ENCODE data around the gene NARF.
"Not testable (repeated sequence)": the region's sequence is repeated elsewhere in the genome, so short reads cannot be mapped to it uniquely, and the experiment has no call there.

The NARF gene

DNA sequence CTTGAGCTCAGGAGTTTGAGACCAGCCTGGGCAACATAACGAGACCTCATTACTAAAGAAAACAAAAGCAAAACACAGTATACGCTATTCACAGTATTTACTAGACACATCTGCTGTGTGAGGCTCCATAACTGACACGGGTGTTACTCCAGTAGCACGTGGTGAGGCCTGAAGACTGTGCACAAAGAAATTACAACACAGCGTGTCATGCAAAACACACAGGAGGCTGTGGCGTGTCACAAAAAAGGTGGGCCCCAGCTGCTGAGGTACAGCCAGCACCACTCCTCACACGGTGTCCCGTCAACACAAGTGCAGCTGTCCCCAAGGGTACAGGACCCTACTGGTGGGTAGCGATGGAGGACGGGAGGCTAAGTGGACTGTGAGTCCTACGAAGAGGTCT is 10.7 kb upstream of the NARF start:
- no peak for DNase-seq

DNA sequence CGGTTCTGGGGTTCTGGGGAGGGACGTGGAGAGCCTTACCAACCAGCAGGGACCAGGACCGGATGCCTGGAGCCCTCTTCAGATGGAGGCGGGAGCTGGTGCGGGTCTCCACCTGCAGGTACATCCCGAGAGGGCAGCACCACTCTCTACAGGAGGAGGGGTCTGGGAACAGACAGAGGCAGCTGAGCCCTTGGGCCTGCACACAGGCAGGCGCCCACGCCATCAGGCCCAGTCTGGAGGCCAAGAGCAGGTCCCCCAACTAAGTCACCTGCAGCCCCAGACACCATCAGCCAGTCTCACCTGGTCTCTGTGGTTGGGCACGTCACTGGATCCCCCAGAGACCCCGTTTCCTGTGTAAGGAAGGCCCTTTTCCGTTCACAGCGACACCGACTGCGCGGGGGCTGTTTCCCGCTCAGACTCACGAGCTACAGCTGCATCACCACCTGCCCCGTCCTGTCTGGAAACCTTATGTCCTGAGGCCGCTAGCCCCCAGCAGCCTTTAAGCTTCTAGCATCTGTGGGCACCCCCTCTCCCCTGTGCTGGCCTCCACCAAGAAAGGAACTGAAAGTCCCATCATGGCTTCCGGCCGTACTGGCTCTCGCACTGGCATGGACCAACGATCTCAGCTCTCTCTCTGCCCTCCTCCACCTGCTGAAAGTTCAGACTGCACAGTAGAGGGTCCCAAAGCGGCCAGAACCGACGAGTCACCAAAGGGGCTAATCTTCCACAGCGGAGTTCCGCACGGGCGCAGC is 9.2 kb upstream of the NARF start:
- no peak for DNase-seq

- no peak for DNase-seq
These were observed 8.6 kb upstream of the NARF start for GRCh38 chr17:82449883-82450356.

DNA sequence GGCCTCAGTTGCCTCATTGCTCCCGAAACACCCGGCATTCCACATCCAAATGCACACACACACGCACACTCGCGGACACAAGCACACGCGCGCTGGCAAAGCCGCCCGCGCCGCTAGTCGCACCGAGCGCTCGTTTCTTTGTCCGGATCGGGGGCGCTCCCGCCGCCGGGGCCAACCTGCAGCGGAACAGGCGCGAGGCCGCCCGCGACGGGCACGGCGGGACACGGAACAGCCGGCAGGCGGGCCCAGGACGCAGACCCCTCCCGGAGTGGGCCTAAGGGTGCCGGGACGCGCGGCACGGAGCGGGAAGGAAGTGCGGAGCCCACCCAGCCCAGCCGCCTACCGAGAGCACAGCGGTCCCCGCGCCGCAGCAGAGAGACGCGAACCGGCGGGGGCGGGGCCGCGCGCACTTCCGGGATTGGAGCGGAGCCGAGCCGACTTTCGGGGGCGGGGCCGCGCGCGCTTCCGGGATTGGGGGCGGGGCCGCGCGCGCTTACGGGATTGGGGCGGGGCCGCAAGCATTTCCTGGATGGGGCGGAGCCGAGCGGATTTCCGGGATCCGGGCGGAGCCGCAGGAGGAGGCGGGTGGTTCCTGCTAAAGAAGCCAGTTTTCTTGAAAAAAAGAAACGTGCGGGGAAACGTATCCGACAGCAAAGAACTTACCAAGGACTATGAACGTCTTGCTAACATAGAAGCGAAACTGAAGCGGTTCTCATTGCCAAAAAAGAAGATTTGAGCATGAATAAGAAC is 8.0 kb upstream of the NARF start, which contains the start of gene CYBC1:
TSS of gene CYBC1 (minus strand) at position 396 of the 750 bp plus-strand sequence. CDS start 1,498 bp downstream, outside the sequence.
- peak; percentile 94 for DNase-seq

- no peak for DNase-seq
These were observed 6.4 kb upstream of the NARF start for GRCh38 chr17:82452162-82452561.

GRCh38 chr17:82453151-82453550 is 5.4 kb upstream of the NARF start:
- DNase-seq: not testable (repeated sequence)

GRCh38 chr17:82453706-82454105 is 4.8 kb upstream of the NARF start:
- not testable (repeated sequence) for DNase-seq

DNA sequence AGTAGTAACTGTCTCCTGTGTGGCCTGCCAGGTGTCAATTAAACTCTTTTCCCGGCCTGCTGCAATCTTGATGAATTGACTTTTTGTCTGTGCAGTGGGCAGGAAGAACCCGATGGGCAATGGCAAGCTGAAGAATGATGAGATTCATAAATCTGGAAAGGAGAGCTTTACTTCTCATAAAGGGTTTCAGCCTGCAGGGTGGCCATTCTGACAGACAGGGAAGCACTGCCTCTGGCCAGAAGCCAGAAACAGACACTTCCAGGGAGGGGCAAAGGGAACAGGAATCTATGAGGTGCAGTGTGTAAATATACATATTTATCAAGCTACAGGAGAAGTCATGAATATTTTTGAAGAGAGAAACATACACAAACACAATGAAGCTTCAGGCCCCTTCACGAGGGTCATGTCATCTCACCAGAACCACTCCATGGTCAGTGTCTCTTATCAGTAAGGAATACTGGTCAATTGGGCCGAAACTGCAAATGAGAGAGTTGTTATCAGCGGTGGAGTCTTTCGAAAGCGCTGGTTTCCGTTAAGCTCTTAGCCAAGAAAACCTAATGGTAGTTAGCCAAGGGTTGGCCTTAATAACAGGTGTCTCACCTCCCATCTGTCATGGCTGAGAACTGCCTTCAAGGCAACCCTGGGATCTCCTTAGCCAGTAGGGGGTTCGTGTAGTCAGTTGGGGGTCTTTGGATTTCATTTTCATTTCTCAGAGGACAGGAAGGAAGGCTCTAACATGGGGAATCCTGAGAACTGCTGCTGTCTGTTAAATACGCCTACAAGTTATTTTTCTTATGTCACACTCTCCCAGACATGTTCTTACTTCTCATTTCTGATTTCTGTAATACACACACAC is 1.2 kb upstream of the NARF start:
- DNase-seq: no peak

GRCh38 chr17:82457929-82458178 is 687 bp upstream of the NARF start:
- no peak for DNase-seq

DNA sequence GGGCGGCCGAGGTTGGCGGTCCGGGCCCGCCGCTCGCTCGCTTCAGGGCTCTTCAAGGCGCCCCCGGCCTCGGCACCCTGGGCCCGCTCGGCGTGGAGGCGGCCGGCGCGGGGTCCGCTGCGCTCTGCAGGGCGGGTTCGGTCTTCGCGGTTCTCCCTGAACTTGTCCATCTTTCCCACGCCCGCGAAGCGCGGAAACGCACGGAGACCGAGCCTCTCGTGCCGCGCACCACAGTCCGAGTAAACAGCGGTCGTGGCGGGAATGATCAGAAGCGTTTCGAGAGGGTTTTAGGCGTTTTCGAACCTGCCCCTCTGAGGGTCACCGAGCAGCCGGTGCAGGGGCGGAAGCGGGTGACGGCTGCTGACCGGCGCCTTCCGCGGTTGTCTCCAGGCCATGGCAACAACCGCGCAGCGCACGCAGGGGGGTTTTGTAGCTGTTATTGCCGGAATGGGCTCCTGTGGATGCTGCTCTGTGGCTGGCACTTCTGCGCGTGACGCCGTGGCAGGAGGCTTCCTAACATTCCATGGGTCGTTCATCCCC is 414 bp downstream of the NARF start:
- DNase-seq: no peak

- not testable (repeated sequence) for DNase-seq
These were observed 1.4 kb downstream of the NARF start for GRCh38 chr17:82459936-82460335.

GRCh38 chr17:82461827-82462524 is 3.4 kb downstream of the NARF start:
- DNase-seq: no peak

- DNase-seq: no peak
These were observed 4.8 kb downstream of the NARF start for GRCh38 chr17:82463391-82463790.

DNA sequence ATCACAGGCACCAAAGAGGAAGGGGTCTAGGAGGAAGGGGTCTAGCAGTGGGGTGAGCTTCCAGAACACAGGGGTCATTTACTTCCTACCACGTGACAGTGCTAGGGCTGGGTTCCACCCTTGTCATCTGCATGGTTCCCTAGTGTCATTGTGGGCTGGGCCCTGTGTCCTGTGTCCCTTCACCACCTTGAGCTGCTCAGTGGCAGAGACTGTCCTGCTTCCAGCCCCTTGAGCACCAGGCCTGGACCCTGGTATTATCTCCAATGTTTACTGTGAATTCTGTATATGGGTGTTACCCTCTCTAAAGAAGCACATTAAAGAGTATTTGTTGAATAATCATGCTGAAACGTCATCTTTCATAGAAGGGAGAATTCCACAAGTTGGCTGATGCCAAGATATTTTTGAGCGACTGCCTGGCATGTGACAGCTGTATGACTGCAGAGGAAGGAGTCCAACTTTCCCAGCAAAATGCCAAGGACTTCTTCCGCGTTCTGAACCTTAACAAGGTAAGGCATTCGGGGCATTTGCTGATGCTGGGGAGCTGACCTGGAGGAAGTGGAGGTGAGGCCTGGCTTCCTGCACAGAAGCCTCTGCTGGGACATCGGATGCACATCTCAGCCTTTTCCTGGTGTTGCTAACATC is 5.5 kb downstream of the NARF start:
- no peak for DNase-seq

DNA sequence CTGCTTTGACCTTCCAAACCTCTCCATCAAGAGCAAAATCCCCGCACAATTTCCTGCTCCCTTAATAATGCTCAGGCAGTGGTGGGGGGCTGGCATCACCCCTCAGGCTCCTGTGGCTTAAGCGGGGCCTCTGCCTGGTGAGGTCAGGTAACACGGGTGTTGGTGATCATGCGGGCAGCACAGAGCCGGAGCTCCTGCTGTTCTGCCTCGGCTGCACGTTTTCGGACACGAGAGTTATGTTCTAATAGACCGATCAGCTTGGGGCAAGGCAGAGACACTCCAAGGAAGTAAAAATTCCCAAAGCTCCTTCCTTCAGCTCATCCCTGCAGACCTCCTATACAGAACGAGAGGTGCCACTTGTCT is 6.0 kb downstream of the NARF start:
- DNase-seq: no peak

- DNase-seq: no peak
These were observed 6.6 kb downstream of the NARF start for GRCh38 chr17:82465023-82465603.

- no peak for DNase-seq
These were observed 10.2 kb downstream of the NARF start for GRCh38 chr17:82468692-82469091.

DNA sequence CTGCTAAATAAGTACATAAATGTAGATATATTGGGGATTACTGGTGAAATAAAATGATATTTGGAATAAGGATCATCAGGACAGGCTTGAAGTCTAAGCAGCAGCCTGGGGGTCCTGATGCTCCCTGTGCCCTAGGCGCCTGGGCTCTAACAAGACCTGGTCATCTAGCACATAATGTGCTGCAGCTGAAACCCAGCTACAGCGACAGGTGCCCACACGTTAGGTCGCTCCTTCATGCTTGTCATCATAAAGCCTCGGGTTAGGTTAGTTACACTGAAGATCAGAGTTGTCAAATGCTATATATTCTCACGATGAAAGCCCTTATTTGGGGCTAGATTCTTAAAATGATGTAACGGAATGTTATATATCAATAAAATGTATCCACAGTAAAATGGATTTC is 11.5 kb downstream of the NARF start:
- no peak for DNase-seq

GRCh38 chr17:82474223-82475010 is 15.9 kb downstream of the NARF start:
- DNase-seq: no peak

- DNase-seq: peak; percentile 32
These were observed 16.9 kb downstream of the NARF start for GRCh38 chr17:82475458-82475857.

GRCh38 chr17:82477934-82478333 is 19.4 kb downstream of the NARF start:
- DNase-seq: no peak

Data from fibroblast of skin of abdomen (primary cell).